ENCODE measurements around the gene LRRC41. TPM values are rescaled to one million over a fixed set of nuclear protein-coding genes. Genes with fewer than 3 reads are reported as not detected.
A peak's percentile ranks its signal among the peaks of the same experiment; 100 is the strongest.
"Not testable (repeated sequence)": the region's sequence is repeated elsewhere in the genome, so short reads cannot be mapped to it uniquely, and the experiment has no call there.

Gene LRRC41
- total and polyA plus RNA-seq, 2 experiments from 2014 or later = 20.1 to 69.4 TPM

DNA sequence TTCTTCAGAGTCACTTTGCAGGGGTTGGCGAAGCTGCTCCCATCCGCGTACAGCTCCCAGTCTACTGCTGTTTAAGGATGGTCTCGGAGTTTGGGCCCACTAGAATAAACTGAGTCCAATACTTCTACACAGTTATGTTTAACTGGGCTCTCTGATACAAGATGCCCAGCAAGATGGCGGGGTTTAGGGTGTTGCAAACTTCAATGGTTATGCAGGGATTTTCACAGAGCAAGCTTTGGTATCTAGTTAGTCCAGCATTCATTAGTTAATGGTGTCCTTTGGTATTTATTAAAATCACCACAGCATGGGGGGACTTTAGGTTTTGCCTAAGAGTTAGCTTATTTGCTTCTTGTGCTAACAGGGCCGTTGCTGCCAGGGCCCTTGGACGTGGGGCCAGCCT lies 24.8 kb upstream of the LRRC41 start:
- H3K4me3 ChIP-seq; H3K79me2 ChIP-seq (replicated peaks; ENCODE audit: insufficient read depth); H3F3A ChIP-seq (replicated peaks; ENCODE audit: low read depth); DNase-seq (ENCODE audit: low spot score); H3K9me3 Mint-ChIP-seq; H3K36me3 Mint-ChIP-seq (ENCODE audit: low read depth); H2AFZ ChIP-seq; H3K27ac ChIP-seq (ENCODE audit: low read depth); H4K20me1 ChIP-seq (replicated peaks; ENCODE audit: insufficient read depth); H3K4me2 ChIP-seq; H3K27me3 ChIP-seq (ENCODE audit: insufficient read depth); H3K4me3 Mint-ChIP-seq; H3K36me3 ChIP-seq (ENCODE audit: insufficient read depth); H3K9me2 ChIP-seq (ENCODE audit: insufficient read depth); H3K27ac Mint-ChIP-seq; H3K27me3 Mint-ChIP-seq (ENCODE audit: insufficient read depth, low read depth, poor library complexity); ATAC-seq: not testable (repeated sequence)
- H3K4me1 Mint-ChIP-seq = peaks cover 34% of the 10 kb centered on the region
- H3K4me1 ChIP-seq (ENCODE audit: insufficient read depth) = peaks cover 33% of the 10 kb centered on the region

DNA sequence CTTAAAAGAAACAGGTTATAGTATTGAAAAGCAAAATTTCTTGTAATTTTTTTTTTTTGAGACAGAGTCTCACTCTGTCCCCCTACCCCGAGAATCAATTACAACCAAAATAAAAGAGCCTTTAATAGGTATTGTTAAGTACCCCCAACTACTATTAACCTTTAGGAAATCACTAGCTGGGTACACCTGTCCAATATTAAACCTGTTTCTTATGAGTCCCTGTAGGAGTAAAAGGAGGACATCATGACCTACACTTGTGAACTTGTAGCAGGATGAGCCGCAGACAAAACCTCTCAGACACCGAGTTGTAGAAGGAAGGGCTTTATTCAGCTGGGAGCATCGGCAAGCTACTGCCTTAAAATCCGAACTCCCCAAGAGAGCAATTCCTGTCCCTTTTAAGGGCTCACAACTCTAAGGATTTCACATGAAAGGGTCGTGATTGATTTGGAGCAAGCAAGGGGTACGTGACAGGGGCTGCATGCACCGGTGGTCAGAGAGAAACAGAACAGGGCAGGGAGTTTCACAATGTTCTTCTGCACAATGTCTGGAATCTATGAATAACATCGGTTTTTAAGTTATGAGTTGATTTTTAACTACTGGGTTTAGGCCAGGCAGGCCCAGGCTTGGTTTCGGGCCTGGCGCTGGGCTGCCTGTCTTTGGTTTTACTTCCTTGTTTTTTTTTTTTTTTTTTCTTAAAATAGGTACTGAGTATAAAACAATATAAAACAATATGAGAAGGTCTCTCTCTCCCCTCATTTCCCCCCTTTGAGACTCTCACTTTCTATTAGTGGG lies 22.1 kb upstream of the LRRC41 start:
- not testable (repeated sequence) for H3K4me3 ChIP-seq; H3K27ac ChIP-seq (ENCODE audit: low read depth); H2AFZ ChIP-seq; H3K9me2 ChIP-seq (ENCODE audit: insufficient read depth); H3K9me3 Mint-ChIP-seq; H3K36me3 Mint-ChIP-seq (ENCODE audit: low read depth); H3K4me2 ChIP-seq; DNase-seq (ENCODE audit: low spot score); H3K79me2 ChIP-seq (replicated peaks; ENCODE audit: insufficient read depth); H3K27me3 Mint-ChIP-seq (ENCODE audit: insufficient read depth, low read depth, poor library complexity); H3F3A ChIP-seq (replicated peaks; ENCODE audit: low read depth); H3K27ac Mint-ChIP-seq; H4K20me1 ChIP-seq (replicated peaks; ENCODE audit: insufficient read depth); H3K4me3 Mint-ChIP-seq; ATAC-seq; H3K27me3 ChIP-seq (ENCODE audit: insufficient read depth); H3K36me3 ChIP-seq (ENCODE audit: insufficient read depth)
- peaks cover 36% of the 10 kb centered on the region for H3K4me1 ChIP-seq (ENCODE audit: insufficient read depth)
- H3K4me1 Mint-ChIP-seq = peaks cover 29% of the 10 kb centered on the region

DNA sequence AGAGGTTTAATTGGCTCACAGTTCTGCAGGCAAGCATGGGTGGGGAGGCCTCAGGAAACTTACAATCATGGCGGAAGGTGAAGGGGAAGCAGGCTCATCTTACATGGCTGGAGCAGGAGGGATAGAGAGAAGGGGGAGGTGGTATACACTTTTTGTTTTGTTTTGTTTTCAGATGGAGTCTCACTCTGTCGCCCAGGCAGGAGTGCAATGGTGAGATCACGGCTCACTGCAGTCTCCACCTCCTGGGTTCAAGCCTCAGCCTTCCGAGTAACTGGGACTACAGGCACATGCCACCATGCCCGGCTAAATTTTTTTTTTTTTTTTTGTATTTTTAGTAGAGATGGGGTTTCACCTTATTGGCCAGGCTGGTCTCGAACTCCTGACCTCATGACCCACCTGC lies 18.8 kb upstream of the LRRC41 start:
- H3K4me2 ChIP-seq; DNase-seq (ENCODE audit: low spot score); H3K4me3 ChIP-seq; H3K79me2 ChIP-seq (replicated peaks; ENCODE audit: insufficient read depth); ATAC-seq; H3K27me3 ChIP-seq (ENCODE audit: insufficient read depth); H4K20me1 ChIP-seq (replicated peaks; ENCODE audit: insufficient read depth); H3K9me3 Mint-ChIP-seq; H3K27ac ChIP-seq (ENCODE audit: low read depth); H2AFZ ChIP-seq; H3K4me3 Mint-ChIP-seq; H3K9me2 ChIP-seq (ENCODE audit: insufficient read depth); H3K36me3 ChIP-seq (ENCODE audit: insufficient read depth): not testable (repeated sequence)
- H3K4me1 ChIP-seq (ENCODE audit: insufficient read depth) = peaks cover 17% of the 10 kb centered on the region
- H3K27me3 Mint-ChIP-seq (ENCODE audit: insufficient read depth, low read depth, poor library complexity) = peaks cover 13% of the 10 kb centered on the region
- peaks cover 12% of the 10 kb centered on the region; the same call in 2 of the 3 replicates for H3K36me3 Mint-ChIP-seq (ENCODE audit: low read depth)
- H3F3A ChIP-seq (replicated peaks; ENCODE audit: low read depth) = peaks cover 14% of the 10 kb centered on the region; the same call in 1 of the 2 replicates
- H3K4me1 Mint-ChIP-seq = peaks cover 17% of the 10 kb centered on the region
- H3K27ac Mint-ChIP-seq = 0 out of 2 replicates have a peak overlapping the region, but pooled peaks have one; percentile 1

DNA sequence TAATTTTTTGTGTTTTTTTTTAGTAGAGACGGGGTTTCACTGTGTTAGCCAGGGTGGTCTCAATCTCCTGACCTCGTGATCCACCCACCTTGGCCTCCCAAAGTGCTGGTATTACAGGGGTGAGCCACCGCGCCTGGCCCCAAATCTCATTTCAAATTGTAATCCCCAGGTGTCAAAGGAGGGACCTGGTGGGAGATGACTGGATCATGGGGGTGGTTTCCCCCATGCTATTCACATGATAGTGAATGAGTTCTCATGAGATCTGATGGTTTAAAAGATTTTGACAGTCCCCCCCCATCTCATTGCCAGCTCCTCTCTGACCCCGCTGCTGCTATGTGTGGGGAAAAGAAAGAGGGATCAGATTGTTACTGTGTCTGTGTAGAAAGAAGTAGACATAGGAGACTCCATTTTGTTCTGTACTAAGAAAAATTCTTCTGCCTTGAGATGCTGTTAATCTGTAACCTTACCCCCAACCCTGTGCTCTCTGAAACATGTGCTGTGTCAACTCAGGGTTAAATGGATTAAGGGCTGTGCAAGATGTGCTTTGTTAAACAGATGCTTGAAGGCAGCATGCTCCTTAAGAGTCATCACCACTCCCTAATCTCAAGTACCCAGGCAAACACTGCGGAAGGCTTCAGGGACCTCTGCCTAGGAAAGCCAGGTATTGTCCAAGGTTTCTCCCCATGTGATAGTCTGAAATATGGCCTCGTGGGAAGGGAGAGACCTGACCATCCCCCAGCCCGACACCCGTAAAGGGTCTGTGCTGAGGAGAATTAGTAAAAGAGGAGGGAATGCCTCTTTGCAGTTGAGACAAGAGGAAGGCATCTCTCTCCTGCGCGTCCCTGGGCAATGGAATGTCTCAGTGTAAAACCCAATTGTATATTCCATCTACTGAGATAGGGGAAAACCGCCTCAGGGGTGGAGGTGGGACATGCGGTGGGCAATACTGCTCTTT lies 16.8 kb upstream of the LRRC41 start:
- not testable (repeated sequence) for ATAC-seq; H3K9me2 ChIP-seq (ENCODE audit: insufficient read depth); H4K20me1 ChIP-seq (replicated peaks; ENCODE audit: insufficient read depth); H3K4me3 ChIP-seq; H3K27ac Mint-ChIP-seq; H3K9me3 Mint-ChIP-seq; H3K4me3 Mint-ChIP-seq; H3K79me2 ChIP-seq (replicated peaks; ENCODE audit: insufficient read depth); H3K27me3 ChIP-seq (ENCODE audit: insufficient read depth); H2AFZ ChIP-seq
- H3K27ac ChIP-seq (ENCODE audit: low read depth) = peak overlapping the region; percentile 94; the same call in 1 of the 2 replicates
- peak overlapping the region; percentile 55; the same call in 1 of the 2 replicates for H3K4me2 ChIP-seq
- Mint-ChIP-seq H3K4me1 (peaks cover 17% of the 10 kb centered on the region), H3K27me3 (ENCODE audit: insufficient read depth, low read depth, poor library complexity) (peaks cover 13% of the 10 kb centered on the region), H3K36me3 (ENCODE audit: low read depth) (peaks cover 26% of the 10 kb centered on the region; the same call in 2 of the 3 replicates)
- H3K4me1 ChIP-seq (ENCODE audit: insufficient read depth) = peaks cover 17% of the 10 kb centered on the region
- peaks cover 20% of the 10 kb centered on the region for H3F3A ChIP-seq (replicated peaks; ENCODE audit: low read depth)
- DNase-seq (ENCODE audit: low spot score) = peak; percentile 23
- peaks cover 21% of the 10 kb centered on the region for H3K36me3 ChIP-seq (ENCODE audit: insufficient read depth)

DNA sequence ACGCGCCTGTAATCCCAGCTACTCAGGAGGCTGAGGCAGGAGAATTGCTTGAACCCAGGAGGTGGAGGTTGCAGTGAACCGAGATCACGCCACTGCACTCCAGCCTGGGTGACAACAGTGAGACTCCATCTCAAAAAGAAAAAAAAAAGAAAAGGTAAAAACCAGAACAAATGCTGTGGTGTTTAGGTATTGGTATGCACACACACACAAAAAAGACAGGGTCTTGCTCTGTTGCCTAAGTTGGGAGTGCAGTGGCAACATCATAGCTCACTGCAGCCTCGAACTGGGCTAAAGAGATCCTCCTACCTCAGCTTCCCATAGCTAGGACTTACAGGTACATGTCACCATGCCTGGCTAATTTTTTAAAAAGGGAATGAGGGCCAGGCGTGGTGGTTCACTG lies 15.9 kb upstream of the LRRC41 start:
- H3F3A ChIP-seq (replicated peaks; ENCODE audit: low read depth) = peaks cover 25% of the 10 kb centered on the region
- not testable (repeated sequence) for H3K9me3 Mint-ChIP-seq; H2AFZ ChIP-seq; H3K27ac Mint-ChIP-seq; H3K4me3 ChIP-seq; H3K4me3 Mint-ChIP-seq; H3K9me2 ChIP-seq (ENCODE audit: insufficient read depth); DNase-seq (ENCODE audit: low spot score); H3K79me2 ChIP-seq (replicated peaks; ENCODE audit: insufficient read depth); ATAC-seq; H3K27me3 ChIP-seq (ENCODE audit: insufficient read depth); H4K20me1 ChIP-seq (replicated peaks; ENCODE audit: insufficient read depth); H3K4me2 ChIP-seq
- H3K36me3 Mint-ChIP-seq (ENCODE audit: low read depth) = peaks cover 33% of the 10 kb centered on the region; the same call in 2 of the 3 replicates
- peaks cover 13% of the 10 kb centered on the region for H3K27me3 Mint-ChIP-seq (ENCODE audit: insufficient read depth, low read depth, poor library complexity)
- peaks cover 17% of the 10 kb centered on the region for H3K4me1 ChIP-seq (ENCODE audit: insufficient read depth)
- peak overlapping the region; percentile 91; the same call in 1 of the 2 replicates for H3K27ac ChIP-seq (ENCODE audit: low read depth)
- H3K36me3 ChIP-seq (ENCODE audit: insufficient read depth) = peaks cover 29% of the 10 kb centered on the region
- H3K4me1 Mint-ChIP-seq = peaks cover 17% of the 10 kb centered on the region

All from GM23338 (cell line).